Measurements from ENCODE around the gene CLCNKB. TPM values are rescaled to one million over a fixed set of nuclear protein-coding genes. Genes with fewer than 3 reads are reported as not detected.
"Not testable (repeated sequence)": the region's sequence is repeated elsewhere in the genome, so short reads cannot be mapped to it uniquely, and the experiment has no call there.

Gene CLCNKB
- total RNA-seq, 4 donors from 2014 or later, result 7.1 to 42.2 (median 15.4) TPM

- H3K4me1 ChIP-seq, result peaks cover 4 to 5% of the 10 kb centered on the region in 2 donors
- no peak overlapping the region for H3K4me3 ChIP-seq (replicated peaks in 1 of 3)
- no peak overlapping the region for H3K27ac ChIP-seq
- TF ChIP-seq CTCF (IDR thresholded peaks at IDR 0.05) (no peak), POLR2A (IDR thresholded peaks at IDR 0.05) (no peak)
- H3K9me3 ChIP-seq, result no peaks in the 10 kb centered on the region
- no peaks in the 10 kb centered on the region for H3K27me3 ChIP-seq
- H3K36me3 ChIP-seq, result no peaks in the 10 kb centered on the region
- intact Hi-C loops (cut with DNase I), result no loop called here
- DNase-seq, result no peak
- WGBS, 2 donors, result 93 to 96% methylated on average over 11 of the region's 11 CpGs
Measured at GRCh38 chr1:15998929-15999328, 44.7 kb upstream of the CLCNKB start.

- H3K4me3 ChIP-seq (replicated peaks in 1 of 3); H3K9me3 ChIP-seq; H3K27me3 ChIP-seq; H3K4me1 ChIP-seq; H3K27ac ChIP-seq; DNase-seq; H3K36me3 ChIP-seq; intact Hi-C loops (cut with DNase I): not testable (repeated sequence)
- WGBS, 2 donors, result 90 to 94% methylated on average over 10 of the region's 10 CpGs
Measured at GRCh38 chr1:16001274-16001673, 42.3 kb upstream of the CLCNKB start.

- H3K4me3 ChIP-seq (replicated peaks in 1 of 3), result no peak overlapping the region
- no peaks in the 10 kb centered on the region for H3K36me3 ChIP-seq
- no peak for DNase-seq
- WGBS, 2 donors, result 90 to 95% methylated on average over 4 to 5 of the region's 5 CpGs
- peaks cover 4 to 9% of the 10 kb centered on the region in 2 donors for H3K4me1 ChIP-seq
- intact Hi-C loops (cut with DNase I), result loop anchor here (5.0 kb wide), 1 partner anchor 47 kb away; no protein-coding TSS in a partner anchor
- H3K9me3 ChIP-seq, result no peaks in the 10 kb centered on the region
- TF ChIP-seq POLR2A (IDR thresholded peaks at IDR 0.05) (no peak), CTCF (IDR thresholded peaks at IDR 0.05) (no peak)
- H3K27me3 ChIP-seq, result no peaks in the 10 kb centered on the region
- H3K27ac ChIP-seq, result no peak overlapping the region
Measured at GRCh38 chr1:16005597-16005996, 38.0 kb upstream of the CLCNKB start.

GRCh38 chr1:16006010-16006409 is 37.6 kb upstream of the CLCNKB start:
- intact Hi-C loops (cut with DNase I), result loop anchor here (5.0 kb wide), 1 partner anchor 46 kb away; no protein-coding TSS in a partner anchor
- H3K36me3 ChIP-seq, result no peaks in the 10 kb centered on the region
- peaks cover 4 to 9% of the 10 kb centered on the region in 2 donors for H3K4me1 ChIP-seq
- no peak overlapping the region for H3K4me3 ChIP-seq (replicated peaks in 1 of 3)
- no peaks in the 10 kb centered on the region for H3K27me3 ChIP-seq
- WGBS, 2 donors, result 76 to 86% methylated on average over 6 to 11 of the region's 11 CpGs
- no peak for DNase-seq
- TF ChIP-seq POLR2A (IDR thresholded peaks at IDR 0.05), result no peak
- no peak for TF ChIP-seq CTCF (IDR thresholded peaks at IDR 0.05)
- no peaks in the 10 kb centered on the region for H3K9me3 ChIP-seq
- no peak overlapping the region for H3K27ac ChIP-seq

GRCh38 chr1:16006552-16007485 is 36.8 kb upstream of the CLCNKB start:
- no peaks in the 10 kb centered on the region for H3K27me3 ChIP-seq
- intact Hi-C loops (cut with DNase I), result loop anchor here (5.0 kb wide), 1 partner anchor 45 kb away; no protein-coding TSS in a partner anchor
- 69 to 71% methylated on average over 9 of the region's 9 CpGs for WGBS, 2 donors
- no peak overlapping the region for H3K4me3 ChIP-seq (replicated peaks in 1 of 3)
- no peaks in the 10 kb centered on the region for H3K9me3 ChIP-seq
- peaks cover 4 to 9% of the 10 kb centered on the region in 2 donors for H3K4me1 ChIP-seq
- H3K36me3 ChIP-seq, result no peaks in the 10 kb centered on the region
- no peak for DNase-seq
- TF ChIP-seq CTCF (IDR thresholded peaks at IDR 0.05) (no peak), POLR2A (IDR thresholded peaks at IDR 0.05) (no peak)
- no peak overlapping the region for H3K27ac ChIP-seq
